GM18868 (cell line): ENCODE data around the gene TEX2.

Source experiments
- ATAC-seq: cut with Tn5 transposase; IDR thresholded peaks from one replicate; pipeline ENCODE4 v1.9.1; 2021; ENCODE audit warnings: mild to moderate bottlenecking, moderate library complexity; ENCODE audit not compliant: unreplicated experiment

TEX2 gene

DNA sequence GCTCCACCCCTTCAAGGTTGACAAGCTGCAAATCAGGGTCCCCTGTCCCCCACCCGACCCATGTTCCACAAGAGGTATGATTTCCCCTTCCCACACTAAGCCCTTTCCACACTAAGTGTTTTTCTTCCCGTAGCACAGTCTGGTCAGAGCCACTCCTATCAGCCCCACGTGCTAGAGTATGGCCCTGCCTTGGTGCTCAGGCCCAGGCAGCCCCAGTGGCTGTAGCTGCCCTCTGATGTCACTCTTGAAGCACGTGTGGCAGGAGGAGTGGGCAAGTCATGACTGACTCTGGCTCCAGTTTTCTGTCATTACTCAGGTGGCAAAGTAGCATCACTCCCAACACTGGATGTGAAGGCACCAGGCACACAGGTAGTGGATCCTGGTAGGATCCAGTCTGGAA lies 97.7 kb downstream of the TEX2 start:
- ATAC-seq = no peak

DNA sequence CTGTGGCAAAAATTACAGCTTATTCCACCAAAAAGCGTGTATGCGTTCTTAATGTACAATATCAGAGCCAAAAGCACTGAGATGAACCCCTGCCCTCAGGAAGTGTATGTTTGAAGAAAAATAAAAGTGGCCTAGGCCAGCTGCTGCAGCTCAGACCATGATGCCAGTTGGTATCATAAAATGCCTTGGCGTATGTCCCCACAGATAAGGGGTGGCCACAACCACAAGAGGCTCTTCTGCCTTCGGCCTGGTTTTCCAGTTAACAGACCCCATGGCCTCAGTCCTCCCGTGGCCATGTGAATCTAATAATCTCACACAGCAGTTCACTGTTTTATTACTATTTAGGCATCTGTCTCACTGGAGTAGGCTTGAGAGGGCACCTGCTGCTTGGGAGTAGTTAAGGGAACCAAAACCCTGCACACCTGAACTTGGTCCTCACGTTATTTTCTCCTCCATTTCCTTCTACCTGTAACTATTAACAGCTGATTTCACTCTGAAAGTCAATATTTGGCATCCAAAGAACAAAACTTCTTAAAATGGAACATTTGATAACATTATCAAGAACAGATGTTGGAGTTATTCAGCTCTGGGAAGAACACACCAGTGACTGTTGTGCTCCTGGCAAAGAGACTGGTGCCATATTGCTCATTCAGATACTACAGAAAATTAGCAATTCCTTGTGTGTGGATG lies 98.3 kb downstream of the TEX2 start:
- no peak for ATAC-seq

DNA sequence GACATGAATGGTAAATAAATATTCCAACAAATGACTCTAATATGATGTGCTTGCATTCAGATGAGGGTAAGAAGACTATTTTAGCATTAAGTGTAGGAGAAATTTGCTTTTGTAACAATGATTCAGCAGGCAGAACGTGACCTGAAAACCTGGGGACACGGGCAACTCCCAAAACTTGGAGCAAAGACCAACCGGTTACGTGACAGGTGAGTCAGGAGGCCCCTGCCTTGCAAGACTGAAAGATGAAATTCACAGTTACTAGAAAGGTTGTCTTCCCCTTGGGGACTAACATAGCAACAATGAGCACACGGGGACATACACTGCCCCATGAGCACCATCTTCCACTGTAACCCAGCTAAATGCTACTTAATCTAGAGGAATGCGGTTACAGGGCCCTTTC lies 99.6 kb downstream of the TEX2 start:
- ATAC-seq = no peak

DNA sequence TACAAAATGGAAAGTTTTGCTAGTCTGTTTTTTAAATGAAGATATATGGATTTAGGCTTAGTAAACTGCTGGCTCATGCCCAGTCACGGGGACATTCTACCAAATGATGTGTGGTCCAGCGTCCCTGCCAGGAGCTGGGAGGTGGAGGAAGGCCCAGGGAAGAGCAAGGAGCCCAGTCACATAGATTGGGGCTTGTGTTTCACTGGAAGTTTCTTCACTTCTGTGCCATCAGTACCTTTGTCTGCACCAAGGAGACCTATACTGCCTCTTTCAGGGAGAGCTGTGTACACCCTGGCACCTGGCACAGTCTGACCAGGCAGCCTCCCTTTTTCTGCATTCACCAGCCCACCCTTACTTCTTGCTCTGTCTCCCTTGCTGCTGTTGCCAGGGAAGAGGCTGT lies 100.5 kb downstream of the TEX2 start:
- no peak for ATAC-seq

DNA sequence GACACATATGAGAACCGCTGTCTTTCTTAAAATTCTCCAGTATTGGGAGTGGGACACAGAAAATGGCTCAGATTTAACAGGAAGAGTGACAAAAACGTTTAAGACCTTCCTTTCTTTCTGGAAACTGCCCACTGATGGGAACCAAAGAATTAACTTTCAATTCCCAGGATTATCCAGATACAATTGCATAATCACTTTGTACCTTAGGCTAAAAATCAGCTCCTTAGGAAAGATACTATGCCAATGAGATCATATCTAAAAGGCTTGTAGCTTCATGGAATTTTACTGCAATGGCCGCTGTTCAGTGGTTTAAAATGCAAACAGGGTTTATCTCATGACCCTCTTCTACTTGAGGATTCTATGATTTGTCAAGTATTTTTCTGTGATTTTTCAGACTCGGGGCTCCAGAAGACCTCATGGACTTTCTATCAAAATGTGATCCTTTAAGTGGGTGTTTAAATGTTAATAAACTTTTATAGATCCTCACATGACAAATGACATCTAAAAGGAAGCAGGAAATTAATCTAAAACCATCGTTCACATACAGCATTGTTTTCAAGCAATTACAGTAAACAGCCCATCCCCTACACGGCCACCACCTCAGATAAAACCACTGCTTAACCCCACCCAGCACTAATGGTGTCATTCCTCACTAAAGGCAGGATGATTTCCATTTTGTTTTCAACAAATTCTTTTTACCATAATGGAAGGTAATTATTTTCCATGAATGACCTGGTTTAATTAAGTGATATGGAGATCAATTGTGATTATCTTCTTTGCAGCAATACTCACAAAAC lies 101.5 kb downstream of the TEX2 start:
- no peak for ATAC-seq

DNA sequence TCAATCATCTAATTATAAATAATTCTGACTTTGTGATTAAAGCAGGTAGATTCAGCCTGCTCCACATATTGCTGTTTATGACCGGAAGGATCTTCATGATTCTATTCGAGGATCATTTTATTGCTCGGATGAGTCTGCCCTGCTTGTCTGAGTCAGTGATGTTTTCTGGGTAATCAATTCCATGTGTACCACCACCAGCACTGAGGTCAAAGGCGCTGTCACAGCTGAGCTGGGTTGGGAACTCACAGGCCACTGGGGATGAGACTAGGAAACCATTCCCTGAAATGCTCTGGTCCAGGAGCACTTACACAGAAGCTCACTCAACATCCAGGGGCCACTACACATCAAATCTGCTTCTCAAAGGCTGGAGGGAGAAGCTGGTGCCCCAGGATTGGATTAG lies 102.7 kb downstream of the TEX2 start:
- ATAC-seq = no peak

DNA sequence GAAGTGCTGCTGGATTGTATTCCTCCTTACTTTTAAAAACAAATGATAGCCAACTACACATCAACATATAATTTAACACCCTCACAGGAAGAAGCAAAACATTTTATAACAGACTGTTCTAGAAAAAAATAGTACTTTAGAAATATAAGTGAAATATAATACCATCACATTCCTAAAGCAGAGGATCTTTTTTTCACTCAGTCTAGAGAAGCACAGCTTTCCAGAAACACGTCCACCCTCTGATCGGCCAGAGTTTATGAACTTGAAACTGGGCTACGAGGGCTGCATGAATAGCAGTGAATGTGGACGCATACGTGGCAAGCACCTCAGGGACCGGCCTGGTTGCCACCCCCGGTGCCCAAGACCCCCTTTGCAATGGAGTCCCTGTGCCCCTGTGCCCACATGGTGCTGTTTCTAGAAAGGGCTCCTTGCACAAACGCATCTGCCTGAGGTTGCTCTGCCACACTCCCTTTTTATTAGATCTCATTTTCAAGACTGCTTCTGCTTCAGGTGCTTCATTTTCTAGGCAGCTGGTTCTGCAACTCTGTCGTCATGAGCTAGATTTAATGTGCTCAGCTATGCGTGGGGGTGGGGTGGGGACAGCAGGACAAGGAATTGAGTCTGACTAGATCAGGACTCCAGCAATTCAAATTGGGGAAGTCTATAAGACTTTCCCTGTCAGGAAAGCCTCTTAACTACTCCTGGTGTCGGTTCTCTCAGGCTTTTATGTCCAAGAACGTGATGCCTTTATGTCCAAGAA lies 104.0 kb downstream of the TEX2 start:
- no peak for ATAC-seq

DNA sequence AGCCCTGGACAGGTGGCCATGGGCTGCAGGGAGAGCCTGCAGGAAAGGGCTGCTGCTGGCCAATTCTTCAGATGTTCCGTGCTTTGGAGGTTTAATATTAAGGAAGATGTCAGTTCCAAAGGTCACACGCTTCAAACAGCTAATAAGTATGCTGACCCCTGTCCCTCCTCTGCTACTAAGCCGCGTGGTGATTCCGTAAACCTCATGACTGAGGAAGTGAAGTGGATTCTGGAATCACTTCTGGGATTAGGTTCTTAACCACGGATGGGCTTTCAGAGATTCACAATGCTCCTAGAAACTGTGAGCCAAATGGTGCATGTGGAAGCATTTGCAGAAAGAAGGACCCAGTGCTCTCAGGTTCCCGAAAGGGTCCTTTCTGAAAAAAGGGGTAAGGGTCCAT lies 104.7 kb downstream of the TEX2 start:
- no peak for ATAC-seq

DNA sequence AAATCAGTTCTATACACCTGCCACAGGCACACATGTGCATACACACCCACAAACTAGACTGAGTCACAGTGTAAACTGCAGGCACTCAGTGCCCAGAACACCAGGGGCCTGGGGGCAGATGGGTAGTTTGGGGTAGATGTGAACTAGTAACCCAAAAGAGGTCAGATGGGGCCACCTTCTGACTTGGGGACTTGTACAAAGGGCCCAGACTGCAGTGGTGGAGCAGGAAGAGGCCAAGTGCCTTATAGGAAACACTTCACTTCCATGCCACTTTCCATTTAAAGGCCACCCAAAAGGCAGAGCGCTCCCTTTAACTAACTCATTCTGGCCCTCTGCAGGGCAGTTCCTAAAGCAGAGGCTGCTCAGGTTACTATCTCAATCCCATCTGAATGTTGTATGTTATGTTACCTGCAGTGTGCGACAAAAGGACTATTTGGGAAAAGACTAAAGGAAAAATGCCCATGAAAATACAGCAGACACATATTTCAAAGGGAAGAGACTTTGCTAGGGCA lies 105.3 kb downstream of the TEX2 start:
- ATAC-seq = no peak

DNA sequence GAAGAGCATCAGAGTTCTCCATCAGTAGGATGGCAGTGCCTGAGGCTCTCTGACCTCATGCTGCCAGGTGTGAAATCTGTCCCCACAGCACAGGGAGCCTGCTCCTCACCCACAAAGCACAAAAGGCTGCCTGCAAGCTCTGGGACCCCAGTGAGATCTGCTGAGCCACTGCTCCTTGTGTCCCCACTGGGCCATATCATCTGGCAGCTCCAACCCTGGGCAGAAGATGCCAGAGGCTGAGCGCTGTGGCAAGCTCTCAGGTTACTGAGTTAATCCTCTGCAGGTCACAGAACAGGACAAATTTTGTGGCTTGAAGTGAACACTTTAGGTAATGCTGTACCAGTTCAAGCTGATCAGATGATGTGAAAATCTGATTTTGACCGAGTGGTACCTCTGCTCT lies 106.4 kb downstream of the TEX2 start:
- no peak for ATAC-seq

DNA sequence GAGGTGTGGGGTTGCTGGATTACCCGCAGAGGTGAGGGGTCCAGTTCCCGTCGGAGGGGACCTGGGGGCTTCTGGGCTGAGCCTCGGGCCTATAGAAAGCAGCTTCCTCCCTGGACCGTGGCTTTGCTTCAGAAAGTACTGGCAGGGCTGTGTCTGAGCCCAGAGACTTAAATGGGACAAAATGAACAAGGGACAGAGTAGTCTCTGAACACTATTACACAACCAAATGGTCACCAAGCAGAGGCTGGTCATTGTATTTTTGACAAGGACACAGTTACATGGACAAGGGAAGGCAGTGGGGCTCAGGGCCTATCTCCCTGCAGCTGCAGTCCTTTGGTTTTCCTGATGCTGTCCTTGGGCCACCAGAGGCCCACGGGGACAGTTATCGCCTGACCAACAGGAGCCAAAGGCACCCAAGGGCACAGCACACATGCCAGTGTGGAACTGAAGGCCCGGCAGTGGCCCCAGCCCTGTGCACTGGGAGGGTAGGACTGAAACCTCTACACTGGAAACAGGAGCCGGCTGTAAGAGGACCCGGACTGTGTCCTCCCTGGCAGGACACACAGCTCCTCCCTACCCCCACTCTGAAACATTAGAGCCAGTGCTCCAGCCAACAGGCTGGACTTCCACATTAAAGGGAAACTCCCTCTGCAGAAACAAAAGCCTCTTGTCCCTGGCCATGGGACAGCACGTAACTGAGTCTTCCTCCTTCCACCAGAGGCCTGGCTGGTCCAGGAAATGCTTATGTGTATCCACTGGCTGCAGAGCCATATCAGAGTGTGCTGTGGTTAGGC lies 107.1 kb downstream of the TEX2 start:
- no peak for ATAC-seq

DNA sequence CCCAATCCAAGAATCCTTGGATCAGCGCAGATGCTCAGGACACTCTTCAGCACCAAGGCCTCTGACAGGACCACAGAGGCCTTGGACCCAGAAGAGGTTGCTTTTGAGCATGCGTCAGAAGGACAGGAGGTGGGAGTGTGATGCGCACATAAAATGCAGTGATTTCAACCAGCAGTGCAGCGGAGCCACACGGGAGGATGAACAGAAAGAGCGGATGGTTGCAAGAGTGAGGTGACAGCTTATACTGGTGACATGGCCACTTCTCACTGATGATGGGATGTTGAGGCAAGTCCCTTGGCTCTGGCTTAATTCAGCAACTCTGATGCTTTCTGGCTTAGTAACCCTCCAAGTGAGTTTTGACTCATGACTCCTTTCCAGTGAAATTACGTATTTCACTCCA lies 107.9 kb downstream of the TEX2 start:
- no peak for ATAC-seq

DNA sequence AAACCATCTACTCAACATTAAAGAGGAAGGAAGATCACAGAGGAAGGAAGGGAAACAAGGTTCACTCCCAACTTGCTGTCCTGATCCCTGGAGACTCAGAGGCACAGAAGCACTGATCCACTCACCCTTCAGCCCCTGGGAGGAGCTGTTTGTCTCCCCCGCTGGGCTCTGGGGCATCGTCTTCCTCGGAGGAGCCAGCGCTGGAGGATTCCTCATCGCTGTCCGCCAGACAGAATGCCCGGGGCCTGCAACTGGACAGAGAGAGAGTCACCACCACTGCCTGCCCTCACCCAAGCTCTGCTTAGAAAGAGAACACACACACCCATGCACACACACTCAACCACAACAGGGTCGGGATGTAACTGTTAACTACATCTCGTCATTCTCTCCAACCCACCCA lies 108.3 kb downstream of the TEX2 start:
- ATAC-seq = no peak

DNA sequence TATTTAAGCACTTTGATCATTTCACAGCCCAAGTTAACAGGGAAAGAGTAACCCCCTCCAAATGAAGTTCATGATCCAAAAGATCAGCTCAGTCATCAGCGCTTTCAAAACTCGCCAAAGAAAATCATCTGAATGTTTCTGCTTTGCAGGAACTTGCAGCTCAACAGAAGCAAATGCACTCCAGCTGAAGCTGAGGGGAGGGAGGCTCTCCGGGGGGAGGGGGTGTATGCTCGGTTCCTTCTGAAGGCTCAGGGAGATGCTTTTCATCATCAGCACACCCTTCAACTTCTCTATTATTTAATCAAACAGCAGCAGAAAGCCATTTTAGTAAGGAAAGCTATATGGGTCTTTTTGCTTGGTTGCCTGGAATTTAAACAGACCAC lies 108.8 kb downstream of the TEX2 start:
- ATAC-seq = no peak

DNA sequence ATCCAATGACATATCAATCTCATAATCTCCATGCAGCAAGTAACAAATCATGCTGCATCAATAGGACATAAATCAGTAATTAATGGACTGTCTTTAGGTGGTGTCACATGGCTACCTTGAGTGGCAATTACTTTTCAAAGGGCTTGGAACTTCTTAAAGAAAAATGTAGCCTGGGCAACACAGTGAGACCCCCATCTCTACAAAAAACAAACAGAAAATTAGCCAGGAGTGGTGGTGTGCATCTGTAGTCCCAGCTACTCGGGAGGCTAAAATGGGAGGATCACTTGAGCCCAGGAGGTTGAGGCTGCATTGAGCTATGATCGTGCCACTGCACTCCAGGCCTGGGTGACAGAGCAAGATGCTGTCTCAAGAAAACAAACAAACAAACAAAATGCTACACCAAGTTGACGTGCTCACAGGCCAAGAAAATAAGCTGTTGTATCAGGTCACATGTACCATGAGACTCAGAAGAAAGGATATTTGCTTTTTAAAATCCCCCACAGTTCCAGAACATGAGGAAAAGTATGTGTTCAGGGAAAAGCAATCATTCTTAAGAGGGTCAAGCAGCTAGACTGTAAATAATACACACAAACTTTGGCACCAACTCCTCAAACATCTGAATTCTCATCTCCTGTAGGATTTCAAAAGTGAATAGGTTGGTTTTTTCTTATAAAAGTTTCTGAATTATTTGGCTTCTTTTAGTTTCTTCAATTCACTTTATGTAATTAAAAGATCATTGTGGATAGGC lies 109.3 kb downstream of the TEX2 start:
- no peak for ATAC-seq

DNA sequence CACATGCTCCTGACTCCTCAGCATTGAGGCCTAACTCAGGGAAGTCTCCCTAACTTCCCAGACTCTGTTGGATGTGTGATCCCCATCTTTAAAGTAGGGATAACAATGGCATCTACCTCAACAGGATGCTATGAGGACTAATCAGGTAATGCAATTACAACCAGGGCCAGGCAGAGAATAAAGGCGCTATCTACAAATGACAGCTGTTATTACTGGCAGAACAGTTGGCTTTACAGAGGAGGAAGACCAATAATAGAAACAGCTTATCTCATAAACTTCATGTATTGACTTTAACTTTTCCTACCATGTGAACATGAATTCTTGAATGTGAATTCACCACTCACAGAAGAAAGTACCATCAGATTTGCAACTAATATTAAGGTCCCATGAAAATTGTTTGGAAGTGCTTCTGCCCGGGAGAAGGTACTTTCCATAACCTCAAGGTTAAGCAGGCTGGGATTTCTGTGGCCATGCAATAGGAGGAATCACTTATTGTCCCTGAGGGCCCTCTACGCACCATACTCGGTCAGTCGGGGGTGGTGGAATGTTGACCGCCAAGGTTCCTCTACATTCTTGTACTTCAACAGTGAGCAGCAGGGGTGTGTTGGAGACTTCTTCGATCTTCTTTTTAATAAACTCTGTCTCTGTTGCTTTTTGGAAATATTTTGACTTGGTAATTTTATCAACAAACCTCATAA lies 110.5 kb downstream of the TEX2 start:
- ATAC-seq = no peak

DNA sequence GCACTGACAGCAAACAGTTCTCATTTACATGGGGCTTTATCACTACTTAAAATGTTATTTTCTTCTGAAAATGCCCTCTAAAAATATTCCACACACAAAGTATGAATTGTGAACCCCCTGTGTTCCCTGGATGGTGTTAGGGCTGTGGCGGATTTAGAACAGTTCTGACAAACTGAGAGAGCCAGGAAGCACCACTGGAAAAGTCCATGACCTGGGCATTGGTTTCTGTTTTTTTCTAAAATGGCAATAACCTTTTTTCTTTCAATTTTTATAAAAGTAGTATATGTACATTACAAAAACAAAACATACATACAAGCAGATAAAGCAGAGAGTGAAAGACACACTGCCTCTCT lies 112.1 kb downstream of the TEX2 start:
- no peak for ATAC-seq

DNA sequence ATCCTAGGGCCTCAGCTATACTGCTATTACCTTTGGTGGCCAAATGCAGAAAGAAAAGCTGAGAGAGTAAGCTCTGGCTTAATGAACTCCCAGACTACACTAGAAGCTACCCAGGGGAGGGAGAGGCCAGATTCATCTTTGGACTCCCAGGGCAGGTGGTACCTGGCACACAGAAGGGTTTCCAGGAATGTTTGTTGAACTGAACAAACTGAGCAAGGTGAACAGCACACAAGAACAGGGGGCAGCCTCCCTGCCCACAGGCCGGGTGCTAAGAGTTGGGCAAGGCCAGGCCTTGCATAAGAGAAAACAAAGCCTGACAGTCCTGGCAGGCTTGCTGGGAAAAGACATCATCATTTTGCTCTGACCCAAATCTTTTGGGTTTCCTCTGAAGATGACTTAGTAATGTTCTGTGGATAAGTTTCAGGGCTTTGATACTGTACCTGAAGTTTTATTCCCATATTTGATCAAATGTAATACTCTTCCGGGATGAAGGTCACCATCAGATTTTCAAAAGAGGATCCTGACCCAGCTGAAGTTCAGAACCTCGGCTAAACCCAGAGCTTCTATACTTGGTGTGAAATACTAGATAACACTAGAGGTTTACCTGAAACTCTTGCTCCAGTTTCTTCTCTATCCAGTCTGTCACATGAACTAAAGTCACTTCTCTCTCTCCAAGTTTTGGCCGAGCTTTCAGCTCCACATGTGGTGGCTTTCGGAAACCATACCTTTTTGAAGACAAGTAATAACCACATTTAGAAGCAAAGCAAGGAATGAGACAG lies 112.6 kb downstream of the TEX2 start:
- ATAC-seq = no peak

DNA sequence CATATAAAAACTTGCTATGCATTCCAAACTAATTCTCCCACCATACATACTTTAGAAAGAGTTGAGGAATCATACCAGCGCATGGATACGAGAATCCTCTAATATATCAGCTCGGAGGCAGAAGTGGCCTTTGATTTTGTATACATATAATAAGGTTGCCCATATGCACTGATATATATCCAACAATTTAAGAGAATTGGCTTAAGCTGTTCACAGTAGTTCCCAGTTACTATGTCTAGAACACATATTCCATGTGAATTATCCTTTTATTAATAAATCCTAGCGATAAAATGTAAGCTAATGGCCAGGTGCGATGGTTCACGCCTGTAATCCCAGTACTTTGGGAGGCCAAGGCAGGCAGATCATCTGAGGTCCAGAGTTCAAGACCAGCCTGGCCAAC lies 113.9 kb downstream of the TEX2 start:
- ATAC-seq = no peak
